HCT116 (cell line): ENCODE measurements around the gene SCGB3A2.

ENCODE experiments used
- EZH2phosphoT487 ChIP-seq: fragments of 200-600 bp; IDR thresholded peaks from 2 replicates; pipeline ENCODE4 v1.6.1; 2018; ENCODE audit warnings: antibody characterized with exemption, borderline replicate concordance
- FOSL1 ChIP-seq: IDR thresholded peaks from 2 replicates; pipeline ENCODE4 v1.6.1; 2012; ENCODE audit warnings: low read depth
- POLR2A ChIP-seq: IDR thresholded peaks from 2 replicates; pipeline ENCODE4 v1.7.0; 2011; ENCODE audit warnings: borderline replicate concordance; ENCODE audit not compliant: insufficient read depth, insufficient read length; ENCODE audit errors: extremely low read depth
- RAD21 ChIP-seq: IDR thresholded peaks from 2 replicates; pipeline ENCODE4 v1.6.1; 2012; ENCODE audit warnings: low read depth, mild to moderate bottlenecking
- SIN3A ChIP-seq: IDR thresholded peaks from 2 replicates; pipeline ENCODE4 v1.6.1; 2012; ENCODE audit warnings: low read depth
- TF ChIP-seq, protein P1 (sequence below), 3 experiments: fragments of 200-600 bp in 1 of 3; sonication (generic) in 1 of 3; IDR thresholded peaks in 2 of 3; conservative IDR thresholded peaks in 1 of 3; 2 replicates each; pipeline ENCODE4 v1.5.1; 2012 to 2017; ENCODE audit warnings: low read depth in 2 of 3, low read length in 2 of 3, antibody characterized with exemption in 1 of 3, borderline replicate concordance in 1 of 3, control low read depth in 1 of 3, mild to moderate bottlenecking in 1 of 3, mixed read lengths in 1 of 3, mixed run types in 1 of 3, moderate library complexity in 1 of 3; ENCODE audit not compliant: insufficient read depth in 1 of 3

DNA sequence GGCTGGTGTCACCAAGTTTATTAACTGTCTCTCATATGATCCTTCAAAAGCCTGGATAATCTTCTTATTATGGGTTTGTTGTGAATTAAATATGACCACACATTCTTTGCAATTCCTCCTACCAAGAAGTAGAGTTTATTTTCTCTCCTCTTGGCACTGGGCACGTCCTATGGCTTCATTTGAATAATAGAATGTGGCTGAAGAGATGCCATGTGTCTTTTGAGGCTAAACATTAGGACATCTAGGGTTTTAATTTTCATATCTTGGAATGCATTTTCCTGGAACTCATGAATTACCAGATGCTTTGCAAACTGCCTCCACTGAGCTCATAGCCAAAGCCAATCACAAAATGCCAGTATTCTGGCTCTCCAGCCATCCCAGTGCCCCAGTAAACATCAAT is 19.9 kb upstream of the SCGB3A2 start:
- TF ChIP-seq, protein P1, sequence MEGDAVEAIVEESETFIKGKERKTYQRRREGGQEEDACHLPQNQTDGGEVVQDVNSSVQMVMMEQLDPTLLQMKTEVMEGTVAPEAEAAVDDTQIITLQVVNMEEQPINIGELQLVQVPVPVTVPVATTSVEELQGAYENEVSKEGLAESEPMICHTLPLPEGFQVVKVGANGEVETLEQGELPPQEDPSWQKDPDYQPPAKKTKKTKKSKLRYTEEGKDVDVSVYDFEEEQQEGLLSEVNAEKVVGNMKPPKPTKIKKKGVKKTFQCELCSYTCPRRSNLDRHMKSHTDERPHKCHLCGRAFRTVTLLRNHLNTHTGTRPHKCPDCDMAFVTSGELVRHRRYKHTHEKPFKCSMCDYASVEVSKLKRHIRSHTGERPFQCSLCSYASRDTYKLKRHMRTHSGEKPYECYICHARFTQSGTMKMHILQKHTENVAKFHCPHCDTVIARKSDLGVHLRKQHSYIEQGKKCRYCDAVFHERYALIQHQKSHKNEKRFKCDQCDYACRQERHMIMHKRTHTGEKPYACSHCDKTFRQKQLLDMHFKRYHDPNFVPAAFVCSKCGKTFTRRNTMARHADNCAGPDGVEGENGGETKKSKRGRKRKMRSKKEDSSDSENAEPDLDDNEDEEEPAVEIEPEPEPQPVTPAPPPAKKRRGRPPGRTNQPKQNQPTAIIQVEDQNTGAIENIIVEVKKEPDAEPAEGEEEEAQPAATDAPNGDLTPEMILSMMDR (IDR thresholded peaks at IDR 0.05 in 2 of 3, conservative IDR thresholded peaks at IDR 0.05 in 1 of 3; ENCODE audit: borderline replicate concordance in 1 of 3, insufficient read depth in 1 of 3, low read depth in 2 of 3, low read length in 2 of 3) = no peak
- TF ChIP-seq SIN3A (no peak), POLR2A (no peak), EZH2phosphoT487 (no peak), RAD21 (no peak), FOSL1 (no peak)
